ENCODE results near the gene CRYBG1. TPM values are rescaled to one million over a fixed set of nuclear protein-coding genes. Genes with fewer than 3 reads are reported as not detected.

The CRYBG1 gene
- total RNA-seq, 1 donor from 2014 or later: 0.07 TPM

DNA sequence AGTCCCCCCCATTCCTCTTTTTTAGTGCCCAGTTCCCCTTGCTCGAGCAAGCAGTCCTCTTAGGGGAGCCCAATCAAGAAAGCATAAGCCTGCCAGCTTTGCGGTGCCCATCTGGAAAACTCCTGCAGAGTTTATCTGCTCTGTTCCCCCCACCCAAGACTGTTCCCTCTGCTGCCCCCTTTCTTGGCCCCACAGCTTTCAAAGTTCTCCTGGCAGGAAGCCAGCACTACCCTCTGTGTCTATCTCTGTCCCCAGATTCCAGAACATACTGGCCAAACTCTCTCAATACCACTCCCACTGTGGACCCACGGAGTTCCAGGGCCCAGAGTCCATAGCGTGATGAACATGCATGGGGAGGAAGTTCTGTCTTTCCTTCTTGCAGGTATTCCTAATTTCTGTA, 55.4 kb downstream of the CRYBG1 start:
- H3K27me3 Mint-ChIP-seq (ENCODE audit: low read depth): peaks cover 5% of the 10 kb centered on the region
- H3K36me3 Mint-ChIP-seq (ENCODE audit: low read depth): no peaks in the 10 kb centered on the region
- no peaks in the 10 kb centered on the region for H3K4me1 Mint-ChIP-seq
- no peak overlapping the region for H3K4me3 Mint-ChIP-seq
- TF ChIP-seq, protein P1, sequence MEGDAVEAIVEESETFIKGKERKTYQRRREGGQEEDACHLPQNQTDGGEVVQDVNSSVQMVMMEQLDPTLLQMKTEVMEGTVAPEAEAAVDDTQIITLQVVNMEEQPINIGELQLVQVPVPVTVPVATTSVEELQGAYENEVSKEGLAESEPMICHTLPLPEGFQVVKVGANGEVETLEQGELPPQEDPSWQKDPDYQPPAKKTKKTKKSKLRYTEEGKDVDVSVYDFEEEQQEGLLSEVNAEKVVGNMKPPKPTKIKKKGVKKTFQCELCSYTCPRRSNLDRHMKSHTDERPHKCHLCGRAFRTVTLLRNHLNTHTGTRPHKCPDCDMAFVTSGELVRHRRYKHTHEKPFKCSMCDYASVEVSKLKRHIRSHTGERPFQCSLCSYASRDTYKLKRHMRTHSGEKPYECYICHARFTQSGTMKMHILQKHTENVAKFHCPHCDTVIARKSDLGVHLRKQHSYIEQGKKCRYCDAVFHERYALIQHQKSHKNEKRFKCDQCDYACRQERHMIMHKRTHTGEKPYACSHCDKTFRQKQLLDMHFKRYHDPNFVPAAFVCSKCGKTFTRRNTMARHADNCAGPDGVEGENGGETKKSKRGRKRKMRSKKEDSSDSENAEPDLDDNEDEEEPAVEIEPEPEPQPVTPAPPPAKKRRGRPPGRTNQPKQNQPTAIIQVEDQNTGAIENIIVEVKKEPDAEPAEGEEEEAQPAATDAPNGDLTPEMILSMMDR (conservative IDR thresholded peaks at IDR 0.05): no peak
- no peak overlapping the region for H3K27ac Mint-ChIP-seq (ENCODE audit: unreplicated experiment)
- no peaks in the 10 kb centered on the region for H3K9me3 Mint-ChIP-seq
- DNase-seq (ENCODE audit: low read depth, low spot score): no peak

DNA sequence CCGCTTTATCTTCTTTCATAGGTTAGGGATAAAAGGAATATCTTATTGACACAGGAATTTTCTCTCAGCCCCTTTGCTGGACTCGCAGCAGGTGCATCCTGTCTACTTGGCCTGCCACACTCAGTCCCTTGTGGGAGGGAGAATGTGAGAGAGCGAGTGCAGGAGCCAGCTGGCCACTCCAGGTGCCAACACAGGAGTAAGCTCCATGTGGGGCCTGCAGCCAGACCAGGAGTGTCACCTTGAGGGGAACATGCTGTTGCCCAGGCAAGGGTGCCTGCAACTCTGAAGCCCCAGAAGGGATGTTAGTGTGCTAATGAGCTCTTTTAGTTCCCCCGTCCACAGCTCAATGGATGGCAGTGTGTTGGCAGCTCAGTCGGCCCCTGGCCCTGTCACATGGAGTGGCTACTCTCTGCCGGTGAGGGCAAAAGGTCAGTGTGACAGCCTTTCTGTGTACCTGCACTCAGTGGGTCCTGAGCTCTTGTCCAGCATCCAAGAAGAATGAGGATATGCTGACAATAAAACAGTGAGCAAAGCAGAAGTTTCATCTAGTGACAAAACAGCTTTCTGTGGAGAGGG, 57.1 kb downstream of the CRYBG1 start:
- H3K27me3 Mint-ChIP-seq (ENCODE audit: low read depth): peaks cover 5% of the 10 kb centered on the region
- no peaks in the 10 kb centered on the region for H3K36me3 Mint-ChIP-seq (ENCODE audit: low read depth)
- no peak overlapping the region for H3K27ac Mint-ChIP-seq (ENCODE audit: unreplicated experiment)
- no peaks in the 10 kb centered on the region for H3K9me3 Mint-ChIP-seq
- no peak overlapping the region for H3K4me3 Mint-ChIP-seq
- no peak for DNase-seq (ENCODE audit: low read depth, low spot score)
- TF ChIP-seq, protein P1 (conservative IDR thresholded peaks at IDR 0.05): no peak
- H3K4me1 Mint-ChIP-seq: no peaks in the 10 kb centered on the region

DNA sequence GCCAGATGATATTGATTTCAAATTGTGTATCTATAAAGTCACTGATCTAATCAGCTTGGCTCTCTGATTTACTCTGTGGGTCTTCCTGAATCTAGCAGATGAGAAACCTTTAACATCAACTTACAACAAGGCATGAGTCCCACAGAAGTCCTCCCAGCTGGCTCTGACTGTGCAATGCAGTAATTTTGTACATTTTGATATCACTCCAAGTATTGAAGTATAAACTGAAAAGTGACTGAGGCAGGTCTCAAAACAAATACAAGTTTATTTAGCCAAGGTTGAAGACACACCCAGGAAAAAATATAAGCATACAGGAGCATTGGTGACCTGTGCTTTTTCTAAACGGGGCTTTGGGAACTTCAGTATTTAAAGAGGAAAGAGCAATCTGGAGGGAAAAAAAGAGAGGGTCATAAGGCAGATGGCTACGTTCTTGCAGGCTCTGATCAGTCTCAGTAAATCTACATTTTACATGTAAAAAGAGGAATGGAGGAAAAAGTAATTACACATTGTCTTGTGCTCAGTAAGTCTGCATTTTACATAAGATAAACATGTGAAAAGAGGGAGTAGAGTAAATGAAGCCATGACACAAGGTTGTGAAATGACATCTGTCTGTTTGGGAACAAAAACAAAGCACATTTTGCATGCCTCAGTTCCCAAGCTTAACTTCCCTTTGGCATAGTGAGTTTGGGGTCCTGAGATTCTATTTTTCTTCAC, 59.5 kb downstream of the CRYBG1 start:
- Mint-ChIP-seq H3K4me1 (no peaks in the 10 kb centered on the region), H3K9me3 (no peaks in the 10 kb centered on the region), H3K4me3 (no peak overlapping the region), H3K27me3 (ENCODE audit: low read depth) (no peaks in the 10 kb centered on the region), H3K27ac (ENCODE audit: unreplicated experiment) (no peak overlapping the region), H3K36me3 (ENCODE audit: low read depth) (no peaks in the 10 kb centered on the region)
- DNase-seq (ENCODE audit: low read depth, low spot score): no peak
- TF ChIP-seq, protein P1 (conservative IDR thresholded peaks at IDR 0.05): no peak

DNA sequence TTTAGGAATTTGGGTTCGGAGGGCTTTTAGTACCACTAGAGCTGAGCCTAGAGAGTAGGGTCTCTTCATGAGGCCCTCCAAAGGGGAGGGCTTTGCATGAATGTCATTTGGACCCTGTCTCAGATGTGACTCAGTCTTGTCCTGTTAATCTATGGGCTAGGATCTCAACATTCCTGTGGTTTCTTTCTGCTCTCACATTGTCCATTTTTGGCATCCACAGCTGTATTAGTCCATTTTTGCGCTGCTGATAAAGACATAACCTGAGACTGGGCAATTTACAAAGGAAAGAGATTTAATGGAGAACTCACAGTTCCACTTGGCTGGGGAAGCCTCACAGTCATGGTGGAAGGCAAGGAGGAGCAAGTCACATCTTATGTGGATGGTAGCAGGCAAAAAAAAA, 61.0 kb downstream of the CRYBG1 start:
- Mint-ChIP-seq H3K4me3 (no peak overlapping the region), H3K9me3 (no peaks in the 10 kb centered on the region), H3K27me3 (ENCODE audit: low read depth) (no peaks in the 10 kb centered on the region), H3K36me3 (ENCODE audit: low read depth) (no peaks in the 10 kb centered on the region), H3K4me1 (no peaks in the 10 kb centered on the region), H3K27ac (ENCODE audit: unreplicated experiment) (no peak overlapping the region)
- DNase-seq (ENCODE audit: low read depth, low spot score): no peak
- TF ChIP-seq, protein P1 (conservative IDR thresholded peaks at IDR 0.05): no peak

DNA sequence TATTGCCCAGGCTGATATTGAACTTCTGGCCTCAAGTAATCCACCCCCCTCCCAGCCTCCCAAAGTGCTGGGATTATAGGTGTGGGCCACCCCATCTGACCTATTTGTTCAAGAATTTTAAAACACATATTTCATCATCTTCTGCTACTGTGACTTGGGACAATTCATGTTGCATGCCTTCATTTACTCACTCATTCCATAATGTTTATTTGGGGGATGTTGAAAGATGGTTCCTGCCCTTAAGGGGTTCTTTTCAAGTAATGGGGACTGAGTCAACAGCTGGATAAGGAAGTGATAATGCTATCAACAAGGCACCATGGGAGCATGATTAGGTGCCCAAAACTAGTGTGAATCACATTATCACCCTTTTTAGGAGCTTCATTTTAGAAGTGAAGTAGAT, 62.0 kb downstream of the CRYBG1 start:
- Mint-ChIP-seq H3K9me3 (no peaks in the 10 kb centered on the region), H3K36me3 (ENCODE audit: low read depth) (no peaks in the 10 kb centered on the region), H3K4me3 (no peak overlapping the region), H3K27me3 (ENCODE audit: low read depth) (no peaks in the 10 kb centered on the region), H3K4me1 (no peaks in the 10 kb centered on the region), H3K27ac (ENCODE audit: unreplicated experiment) (no peak overlapping the region)
- TF ChIP-seq, protein P1 (conservative IDR thresholded peaks at IDR 0.05): no peak
- no peak for DNase-seq (ENCODE audit: low read depth, low spot score)

All from neural crest cell (in vitro differentiated cells).